Colonic mucosa (tissue), 4 donors: Measurements from ENCODE around the gene GPR108. TPM values are rescaled to one million over a fixed set of nuclear protein-coding genes. Genes with fewer than 3 reads are reported as not detected.

ENCODE experiments used
- DNase-seq: peaks from one replicate; pipeline ENCODE4 v3.0.0-alpha.2; 2020
- H3K27ac ChIP-seq: fragments of 200-600 bp; one replicate; pipeline ENCODE4 v1.8.0; 2021
- H3K27me3 ChIP-seq: fragments of 200-600 bp; one replicate; pipeline ENCODE4 v1.8.0; 2021
- H3K36me3 ChIP-seq: fragments of 200-600 bp; one replicate; pipeline ENCODE4 v1.8.0; 2021
- H3K4me1 ChIP-seq: fragments of 200-600 bp; one replicate; pipeline ENCODE4 v1.8.0; 2021; ENCODE audit warnings: mild to moderate bottlenecking
- H3K4me3 ChIP-seq: fragments of 200-600 bp; one replicate; pipeline ENCODE4 v1.8.0; 2021
- H3K9ac ChIP-seq, 2 donors: one replicate each; pipeline ENCODE4 v1.7.0; 2013; ENCODE audit warnings: control low read depth in 2 of 2, low read depth in 2 of 2, low read length in 2 of 2
- H3K9me3 ChIP-seq: fragments of 200-600 bp; one replicate; pipeline ENCODE4 v1.8.0; 2021
- intact Hi-C: fragments of 100-400 bp; cut with DNase I; formaldehyde crosslinking; loops from one replicate; pipeline ENCODE4 v1.14.1; 2022
- total RNA-seq, 2 donors: library from RNA; stranded (reverse); fragmentation: NEBNext Ultra II Directional in 1 of 2; extraction: Animal tissue kit (Norgen Biotek cat#: 25700) in 1 of 2; gene quantifications; one replicate each; pipeline ENCODE4 v1.2.1, GENCODE V29; 2021
- TF ChIP-seq, protein P1 (sequence below): fragments of 200-600 bp; IDR thresholded peaks from one replicate; pipeline ENCODE4 v1.8.0; 2022; ENCODE audit warnings: antibody characterized with exemption, mild to moderate bottlenecking
- donor health status: healthy.
- donor health status: DM: no; HTN: no; CAD: no.
- donor health status: DM: no; HTN: no; CAD: no.

GPR108 gene
- total RNA-seq, 2 donors from 2014 or later = 92.0 to 109 TPM

DNA sequence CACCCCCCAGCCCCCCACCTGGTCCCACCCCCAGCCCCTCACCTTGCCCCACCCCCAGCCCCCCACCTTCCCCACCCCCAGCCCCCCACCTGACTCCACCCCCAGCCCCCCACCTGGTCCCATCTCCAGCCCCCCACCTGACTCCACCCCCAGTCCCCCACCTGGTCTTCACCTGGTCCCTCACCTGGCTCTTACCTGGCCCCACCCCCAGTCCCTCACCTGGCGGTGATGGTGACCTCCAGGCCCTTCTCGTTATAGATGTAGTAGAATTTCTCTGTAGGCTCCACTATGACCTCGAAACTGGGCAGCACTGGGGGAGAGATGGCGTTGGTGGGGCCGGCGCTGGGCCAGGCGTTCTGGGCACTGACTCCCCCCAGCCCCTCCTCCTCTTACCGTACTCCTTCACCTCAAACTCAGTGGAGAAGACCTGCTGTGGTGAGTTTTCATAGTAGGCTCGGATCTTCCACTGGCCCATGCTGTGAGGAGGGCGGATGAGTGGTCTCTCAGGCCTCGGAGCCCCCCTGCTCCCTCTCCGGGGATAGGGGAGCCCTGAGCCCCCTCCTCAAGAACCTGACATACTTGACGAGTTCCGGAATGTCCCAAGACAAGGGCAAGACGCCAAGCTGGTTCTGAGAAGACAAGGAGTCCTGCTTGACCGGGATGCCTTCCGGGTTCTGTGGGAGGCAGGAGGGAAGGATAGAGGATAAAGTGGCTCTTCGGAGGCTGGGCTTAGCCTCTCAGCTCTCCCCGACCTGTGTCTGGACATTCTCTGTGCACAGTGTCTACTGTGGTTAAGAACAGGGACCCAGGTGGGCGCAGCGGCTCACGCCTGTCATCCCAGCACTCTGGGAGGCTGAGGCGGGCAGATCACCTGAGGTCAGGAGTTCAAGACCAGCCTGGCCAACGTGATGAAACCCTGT lies 23.3 kb downstream of the GPR108 start:
- TF ChIP-seq, protein P1, sequence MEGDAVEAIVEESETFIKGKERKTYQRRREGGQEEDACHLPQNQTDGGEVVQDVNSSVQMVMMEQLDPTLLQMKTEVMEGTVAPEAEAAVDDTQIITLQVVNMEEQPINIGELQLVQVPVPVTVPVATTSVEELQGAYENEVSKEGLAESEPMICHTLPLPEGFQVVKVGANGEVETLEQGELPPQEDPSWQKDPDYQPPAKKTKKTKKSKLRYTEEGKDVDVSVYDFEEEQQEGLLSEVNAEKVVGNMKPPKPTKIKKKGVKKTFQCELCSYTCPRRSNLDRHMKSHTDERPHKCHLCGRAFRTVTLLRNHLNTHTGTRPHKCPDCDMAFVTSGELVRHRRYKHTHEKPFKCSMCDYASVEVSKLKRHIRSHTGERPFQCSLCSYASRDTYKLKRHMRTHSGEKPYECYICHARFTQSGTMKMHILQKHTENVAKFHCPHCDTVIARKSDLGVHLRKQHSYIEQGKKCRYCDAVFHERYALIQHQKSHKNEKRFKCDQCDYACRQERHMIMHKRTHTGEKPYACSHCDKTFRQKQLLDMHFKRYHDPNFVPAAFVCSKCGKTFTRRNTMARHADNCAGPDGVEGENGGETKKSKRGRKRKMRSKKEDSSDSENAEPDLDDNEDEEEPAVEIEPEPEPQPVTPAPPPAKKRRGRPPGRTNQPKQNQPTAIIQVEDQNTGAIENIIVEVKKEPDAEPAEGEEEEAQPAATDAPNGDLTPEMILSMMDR = no peak
- H3K9me3 ChIP-seq = no peaks in the 10 kb centered on the region
- no peak overlapping the region for H3K9ac ChIP-seq
- H3K4me1 ChIP-seq = no peaks in the 10 kb centered on the region
- H3K27ac ChIP-seq = no peak overlapping the region
- intact Hi-C loops = no loop called here
- no peak overlapping the region for H3K4me3 ChIP-seq
- H3K27me3 ChIP-seq = no peaks in the 10 kb centered on the region
- no peaks in the 10 kb centered on the region for H3K36me3 ChIP-seq
- no peak for DNase-seq

DNA sequence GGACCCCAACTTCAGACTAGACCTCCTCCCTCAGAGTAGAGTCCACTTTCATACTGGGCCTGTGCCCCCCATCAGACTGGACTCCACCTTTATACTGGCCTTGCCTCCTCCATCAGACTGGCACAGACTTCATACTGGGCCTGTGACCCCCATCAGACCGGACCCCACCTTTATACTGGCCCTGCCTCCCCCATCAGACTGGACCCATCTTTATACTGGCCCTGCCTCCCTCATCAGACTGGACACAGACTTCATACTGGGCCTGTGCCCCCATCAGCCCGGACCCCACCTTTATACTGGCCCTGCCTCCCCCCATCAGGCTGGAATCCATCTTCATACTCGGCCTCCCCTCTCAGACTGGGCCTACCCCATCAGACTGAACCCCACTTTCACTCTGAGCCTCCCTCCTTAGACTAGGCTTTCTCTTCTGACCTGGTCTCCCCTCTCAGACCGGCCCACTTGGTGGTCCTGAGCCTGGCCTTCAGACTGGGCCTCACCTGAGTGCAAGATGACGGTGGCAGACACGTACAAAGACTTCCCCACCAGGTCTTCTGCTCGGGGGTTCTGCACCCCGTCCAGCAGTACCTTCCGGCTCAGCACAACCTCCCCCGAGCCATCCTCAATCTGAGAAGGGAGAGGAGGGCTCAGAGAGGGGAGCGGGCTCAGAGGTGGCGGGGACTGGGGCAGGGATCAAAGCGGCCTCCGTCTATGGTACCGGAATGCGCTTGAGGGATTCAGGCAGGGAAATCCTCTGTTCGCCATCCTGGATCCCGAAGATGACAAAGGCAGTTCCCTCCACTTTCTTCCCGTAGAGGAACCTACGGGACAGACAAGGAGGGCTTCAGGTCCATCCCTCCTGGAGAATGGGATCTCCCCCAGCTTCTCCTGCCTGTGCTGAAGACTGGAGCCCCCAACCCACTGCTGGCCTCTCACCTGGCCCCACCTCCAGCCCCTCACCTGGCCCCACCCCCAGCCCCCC lies 24.4 kb downstream of the GPR108 start:
- H3K4me1 ChIP-seq = no peaks in the 10 kb centered on the region

DNA sequence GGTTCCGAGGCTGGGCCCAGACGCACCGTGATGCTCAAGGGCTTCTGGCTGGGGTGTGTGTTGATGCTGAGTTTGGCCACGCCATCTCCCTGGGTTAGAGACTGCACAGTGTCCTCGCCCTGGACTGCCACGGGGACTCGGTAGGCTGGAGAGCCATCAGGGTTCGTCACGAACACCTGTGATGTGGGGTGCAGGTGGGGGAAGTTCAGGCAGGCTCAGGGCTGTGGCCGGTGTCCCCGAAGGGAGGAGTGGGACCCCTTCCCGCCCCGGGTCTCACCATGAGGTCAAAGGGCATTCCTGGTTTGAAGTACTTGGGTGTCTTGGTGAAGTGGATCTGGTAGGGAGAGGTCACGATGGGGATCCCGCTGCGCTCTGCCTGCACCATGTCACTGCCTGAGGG lies 25.1 kb downstream of the GPR108 start:
- Histone ChIP-seq H3K36me3 (no peaks in the 10 kb centered on the region), H3K4me3 (no peak overlapping the region), H3K27me3 (no peaks in the 10 kb centered on the region), H3K4me1 (no peaks in the 10 kb centered on the region), H3K9me3 (no peaks in the 10 kb centered on the region), H3K9ac (no peak overlapping the region), H3K27ac (no peak overlapping the region)
- DNase-seq = no peak
- intact Hi-C loops = no loop called here
- TF ChIP-seq, protein P1 = no peak

More for the DNA sequence above, 24.4 kb downstream of the GPR108 start:
- Histone ChIP-seq H3K27me3 (no peaks in the 10 kb centered on the region), H3K9me3 (no peaks in the 10 kb centered on the region), H3K9ac (no peak overlapping the region), H3K36me3 (no peaks in the 10 kb centered on the region), H3K27ac (no peak overlapping the region), H3K4me3 (no peak overlapping the region)
- TF ChIP-seq, protein P1 = no peak
- intact Hi-C loops = no loop called here
- no peak for DNase-seq

DNA sequence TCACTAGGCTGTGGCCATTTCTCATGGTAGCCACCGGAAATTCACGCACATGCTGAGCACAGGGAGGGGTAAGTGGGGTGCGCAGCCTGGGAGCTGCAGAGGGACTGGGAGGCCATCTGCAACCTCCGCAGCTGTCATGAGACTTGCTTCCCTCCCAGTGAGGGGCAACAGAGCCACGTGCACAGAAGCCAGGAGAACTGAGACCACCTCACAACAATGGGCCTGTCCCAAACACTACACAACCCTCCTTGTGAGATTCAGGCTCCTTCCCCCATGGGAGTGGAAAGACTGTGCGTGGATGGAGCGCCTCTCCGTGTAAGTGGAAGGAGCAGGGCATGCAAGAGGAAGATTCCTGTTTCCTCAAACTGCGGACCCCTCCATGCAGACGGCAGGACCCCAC lies 25.8 kb downstream of the GPR108 start:
- H3K27ac ChIP-seq = no peak overlapping the region
- no peak overlapping the region for H3K9ac ChIP-seq
- H3K4me3 ChIP-seq = no peak overlapping the region
- H3K4me1 ChIP-seq = no peaks in the 10 kb centered on the region
- TF ChIP-seq, protein P1 = no peak
- H3K36me3 ChIP-seq = no peaks in the 10 kb centered on the region
- intact Hi-C loops = no loop called here
- H3K27me3 ChIP-seq = no peaks in the 10 kb centered on the region
- no peak for DNase-seq
- no peaks in the 10 kb centered on the region for H3K9me3 ChIP-seq

DNA sequence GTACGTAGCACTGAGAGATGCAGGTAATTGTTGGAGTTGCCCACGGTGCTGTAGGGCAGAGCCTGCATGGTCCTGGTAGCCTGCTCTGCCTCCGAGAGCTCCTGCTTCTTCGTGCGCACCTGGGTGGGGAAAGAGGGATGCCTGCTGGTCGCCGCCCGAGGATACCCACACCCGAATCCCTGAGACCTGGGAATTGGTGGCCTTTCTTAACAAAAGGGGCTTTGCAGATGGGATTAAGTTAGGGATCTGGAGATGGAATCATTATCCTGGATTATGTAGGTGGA lies 26.4 kb downstream of the GPR108 start:
- Histone ChIP-seq H3K4me3 (no peak overlapping the region), H3K27ac (no peak overlapping the region), H3K4me1 (no peaks in the 10 kb centered on the region), H3K27me3 (no peaks in the 10 kb centered on the region), H3K9me3 (no peaks in the 10 kb centered on the region), H3K9ac (no peak overlapping the region), H3K36me3 (no peaks in the 10 kb centered on the region)
- TF ChIP-seq, protein P1 = no peak
- no peak for DNase-seq
- intact Hi-C loops = no loop called here
